Measurements from ENCODE around the gene LPCAT3. TPM values are rescaled to one million over a fixed set of nuclear protein-coding genes. Genes with fewer than 3 reads are reported as not detected.
"Not testable (repeated sequence)": the region's sequence is repeated elsewhere in the genome, so short reads cannot be mapped to it uniquely, and the experiment has no call there.

The LPCAT3 gene
- total RNA-seq, 3 donors from 2014 or later: 79.8 to 121 (median 102) TPM

GRCh38 chr12:7045913-7046312, 27.6 kb upstream of the LPCAT3 start:
- no peaks in the 10 kb centered on the region for H3K4me1 ChIP-seq (ENCODE audit: low read depth)
- H3K36me3 ChIP-seq (ENCODE audit: low read depth): no peaks in the 10 kb centered on the region
- H3K4me3 ChIP-seq: no peak overlapping the region
- TF ChIP-seq CTCF (IDR thresholded peaks at IDR 0.05): no peak
- no peaks in the 10 kb centered on the region for H3K9me3 ChIP-seq
- no peak for DNase-seq
- ATAC-seq: no peak
- intact Hi-C loops (cut with DNase I, micrococcal nuclease): no loop called here

GRCh38 chr12:7042842-7043241, 24.6 kb upstream of the LPCAT3 start:
- ATAC-seq: peak; percentile 88
- intact Hi-C loops (cut with DNase I, micrococcal nuclease): no loop called here
- peak; percentile 15 for TF ChIP-seq CTCF (IDR thresholded peaks at IDR 0.05)
- no peak for DNase-seq
- Histone ChIP-seq H3K4me1 (ENCODE audit: low read depth) (no peaks in the 10 kb centered on the region), H3K9me3 (no peaks in the 10 kb centered on the region), H3K36me3 (ENCODE audit: low read depth) (no peaks in the 10 kb centered on the region), H3K4me3 (no peak overlapping the region)

GRCh38 chr12:7039403-7039802, 21.1 kb upstream of the LPCAT3 start:
- H3K4me3 ChIP-seq: no peak overlapping the region
- no peaks in the 10 kb centered on the region for H3K36me3 ChIP-seq (ENCODE audit: low read depth)
- ATAC-seq (no peak), DNase-seq (no peak)
- intact Hi-C loops (cut with DNase I, micrococcal nuclease): no loop called here
- H3K4me1 ChIP-seq (ENCODE audit: low read depth): no peaks in the 10 kb centered on the region
- TF ChIP-seq CTCF (IDR thresholded peaks at IDR 0.05): no peak
- H3K9me3 ChIP-seq: no peaks in the 10 kb centered on the region

- intact Hi-C loops (cut with DNase I, micrococcal nuclease): no loop called here
- no peak for DNase-seq
- Histone ChIP-seq H3K4me1 (ENCODE audit: low read depth) (no peaks in the 10 kb centered on the region), H3K36me3 (ENCODE audit: low read depth) (no peaks in the 10 kb centered on the region), H3K4me3 (no peak overlapping the region), H3K9me3 (no peaks in the 10 kb centered on the region)
- ATAC-seq: no peak
- TF ChIP-seq CTCF (IDR thresholded peaks at IDR 0.05): no peak
Measured at GRCh38 chr12:7038591-7038990, 20.3 kb upstream of the LPCAT3 start.

- H3K4me3 ChIP-seq; H3K4me1 ChIP-seq (ENCODE audit: low read depth); intact Hi-C loops (cut with DNase I, micrococcal nuclease); H3K9me3 ChIP-seq; DNase-seq; H3K36me3 ChIP-seq (ENCODE audit: low read depth); ATAC-seq: not testable (repeated sequence)
Measured at GRCh38 chr12:7037411-7037810, 19.1 kb upstream of the LPCAT3 start.

- ATAC-seq (no peak), DNase-seq (no peak)
- Histone ChIP-seq H3K9me3 (no peaks in the 10 kb centered on the region), H3K36me3 (ENCODE audit: low read depth) (no peaks in the 10 kb centered on the region), H3K4me3 (no peak overlapping the region), H3K4me1 (ENCODE audit: low read depth) (no peaks in the 10 kb centered on the region)
- TF ChIP-seq CTCF (IDR thresholded peaks at IDR 0.05): no peak
- intact Hi-C loops (cut with DNase I, micrococcal nuclease): no loop called here
Measured at GRCh38 chr12:7035463-7035862, 17.2 kb upstream of the LPCAT3 start.
